Panc1 (cell line): ENCODE measurements around the gene SOX4.

Experiments used
- POLR2AphosphoS5 ChIP-seq: IDR thresholded peaks from 2 replicates; pipeline ENCODE4 v1.6.1; 2012; ENCODE audit warnings: mild to moderate bottlenecking, low read depth, low read length, moderate library complexity
- REST ChIP-seq, 2 experiments: IDR thresholded peaks; 2 replicates each; pipeline ENCODE4 v1.6.1; 2011 to 2012; ENCODE audit warnings: low read depth in 2 of 2, control low read depth in 1 of 2, low read length in 1 of 2, mild to moderate bottlenecking in 1 of 2, moderate library complexity in 1 of 2; ENCODE audit not compliant: insufficient read depth in 1 of 2
- TF ChIP-seq, protein P1 (sequence below): fragments of 450-650 bp; IDR thresholded peaks from 2 replicates; pipeline ENCODE4 v1.5.1; 2017; ENCODE audit warnings: mild to moderate bottlenecking

DNA sequence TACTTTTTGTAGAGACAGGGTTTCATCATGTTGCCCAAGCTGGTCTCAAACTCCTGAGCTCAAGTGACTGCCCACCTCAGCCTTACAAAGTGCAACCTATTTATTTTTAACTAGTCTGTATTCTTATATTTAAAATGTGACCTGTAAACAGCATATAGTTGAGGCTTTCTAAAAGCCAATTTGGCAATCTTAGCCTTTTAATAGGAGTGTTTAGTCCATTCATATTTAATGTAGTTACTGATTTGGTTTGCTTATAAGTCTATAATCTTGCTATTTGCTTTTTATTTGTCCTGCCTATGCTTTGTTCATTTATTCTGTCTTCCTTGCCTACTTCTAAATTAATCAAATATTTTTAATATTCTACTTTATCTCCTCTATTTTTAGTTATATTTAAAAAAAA is 15.0 kb upstream of the SOX4 start:
- TF ChIP-seq, protein P1, sequence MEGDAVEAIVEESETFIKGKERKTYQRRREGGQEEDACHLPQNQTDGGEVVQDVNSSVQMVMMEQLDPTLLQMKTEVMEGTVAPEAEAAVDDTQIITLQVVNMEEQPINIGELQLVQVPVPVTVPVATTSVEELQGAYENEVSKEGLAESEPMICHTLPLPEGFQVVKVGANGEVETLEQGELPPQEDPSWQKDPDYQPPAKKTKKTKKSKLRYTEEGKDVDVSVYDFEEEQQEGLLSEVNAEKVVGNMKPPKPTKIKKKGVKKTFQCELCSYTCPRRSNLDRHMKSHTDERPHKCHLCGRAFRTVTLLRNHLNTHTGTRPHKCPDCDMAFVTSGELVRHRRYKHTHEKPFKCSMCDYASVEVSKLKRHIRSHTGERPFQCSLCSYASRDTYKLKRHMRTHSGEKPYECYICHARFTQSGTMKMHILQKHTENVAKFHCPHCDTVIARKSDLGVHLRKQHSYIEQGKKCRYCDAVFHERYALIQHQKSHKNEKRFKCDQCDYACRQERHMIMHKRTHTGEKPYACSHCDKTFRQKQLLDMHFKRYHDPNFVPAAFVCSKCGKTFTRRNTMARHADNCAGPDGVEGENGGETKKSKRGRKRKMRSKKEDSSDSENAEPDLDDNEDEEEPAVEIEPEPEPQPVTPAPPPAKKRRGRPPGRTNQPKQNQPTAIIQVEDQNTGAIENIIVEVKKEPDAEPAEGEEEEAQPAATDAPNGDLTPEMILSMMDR, result no peak
- TF ChIP-seq POLR2AphosphoS5 (no peak), REST (IDR thresholded peaks at IDR 0.05; ENCODE audit: insufficient read depth in 1 of 2, low read depth in 2 of 2, low read length in 1 of 2) (no peak)
